IPS-11a (cell line): ENCODE measurements around the gene BRIP1.

Experiments
- H3K4me3 ChIP-seq: one replicate; pipeline ENCODE4 v1.5.1; 2013; ENCODE audit warnings: low read depth, low read length, control low read depth

BRIP1 gene

DNA sequence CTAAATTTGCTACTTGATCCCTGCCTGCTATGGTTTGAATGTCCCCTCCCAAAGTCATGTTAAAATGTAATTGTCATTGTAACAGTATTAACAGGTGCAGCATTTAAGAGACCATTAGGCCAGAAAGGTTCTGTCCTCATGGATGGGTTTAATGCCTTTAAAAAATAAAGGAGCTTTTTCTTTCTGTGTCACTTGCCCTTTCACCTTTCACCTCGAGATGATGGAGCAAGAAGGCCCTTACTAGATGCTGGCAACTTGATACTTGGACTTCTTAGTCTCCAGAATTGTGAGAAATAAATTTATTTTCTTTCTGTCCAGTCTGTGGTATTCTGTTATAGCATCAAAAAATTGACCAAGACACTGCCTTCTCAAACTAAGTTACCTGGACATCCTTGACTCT is 98.5 kb downstream of the BRIP1 start:
- H3K4me3 ChIP-seq: no peak overlapping the region

DNA sequence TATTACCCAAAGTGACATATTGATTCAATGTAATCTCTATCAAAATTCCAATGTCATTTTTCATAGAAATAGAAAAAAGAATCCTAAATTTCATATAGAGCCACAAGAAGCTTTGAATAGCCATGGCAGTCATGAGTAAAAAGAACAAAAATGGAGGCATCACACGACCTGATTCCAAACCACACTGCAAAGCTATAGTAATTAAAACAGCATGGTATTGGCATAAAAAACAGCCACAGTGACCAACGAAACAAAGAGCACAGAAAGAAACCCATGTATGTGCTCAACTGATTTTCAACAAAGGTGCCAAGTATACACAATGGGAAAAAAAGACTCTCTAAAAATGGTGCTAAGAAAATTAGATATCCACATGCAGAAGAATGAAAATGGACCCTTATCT is 101.5 kb downstream of the BRIP1 start:
- no peak overlapping the region for H3K4me3 ChIP-seq

DNA sequence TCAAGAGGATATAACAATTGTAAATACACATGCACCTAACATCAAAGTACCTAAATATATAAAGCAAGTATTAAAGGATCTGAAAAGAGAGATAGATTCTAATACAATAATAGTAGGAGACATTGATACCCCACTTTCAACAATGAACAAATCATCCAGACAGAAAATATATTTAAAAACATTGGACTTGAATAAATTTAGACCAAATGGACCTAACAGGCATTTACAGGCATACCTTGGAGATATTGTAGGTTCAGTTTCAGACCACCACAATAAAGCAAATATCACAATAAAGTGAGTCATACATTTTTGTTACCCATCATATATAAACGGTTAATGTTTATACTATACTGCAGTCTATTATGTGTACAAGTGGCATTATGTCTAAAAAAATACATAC is 104.0 kb downstream of the BRIP1 start:
- no peak overlapping the region for H3K4me3 ChIP-seq

DNA sequence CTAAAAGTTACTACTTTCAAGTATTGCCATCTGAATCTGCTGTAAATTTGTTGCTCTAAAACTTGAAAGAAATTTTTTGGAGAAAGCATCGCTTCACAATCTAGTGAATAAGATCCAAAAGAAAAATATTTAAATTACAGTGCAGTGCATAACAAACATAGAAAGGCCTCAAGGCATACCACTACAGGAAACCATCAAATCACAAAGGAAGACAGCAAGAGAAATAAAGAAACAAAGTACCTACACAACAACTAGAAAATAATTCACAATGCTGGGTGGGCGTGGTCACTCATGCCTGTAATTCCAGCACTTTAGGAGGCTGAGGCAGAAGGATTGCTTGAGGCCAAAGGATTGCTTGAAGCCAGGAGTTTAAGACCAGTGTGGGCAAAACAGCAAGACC is 104.9 kb downstream of the BRIP1 start:
- no peak overlapping the region for H3K4me3 ChIP-seq

DNA sequence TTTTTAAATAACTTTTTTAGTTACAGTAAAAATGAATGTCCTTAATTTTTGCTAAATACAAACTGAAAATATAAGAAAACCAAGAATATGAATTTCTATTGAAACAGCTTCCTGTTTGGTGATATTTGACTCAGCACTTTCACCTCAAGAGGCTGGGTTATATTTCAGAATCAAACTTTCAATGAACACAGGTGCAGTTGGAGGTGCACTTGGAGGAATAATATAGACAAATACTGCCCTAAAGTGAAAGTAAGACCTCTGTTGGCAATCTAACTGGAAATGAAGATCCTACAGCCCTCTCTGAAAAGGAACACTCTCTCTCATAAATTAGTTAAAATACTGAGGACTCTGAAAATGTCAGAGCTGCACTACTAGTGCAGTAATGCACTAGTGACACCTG is 106.2 kb downstream of the BRIP1 start:
- no peak overlapping the region for H3K4me3 ChIP-seq

DNA sequence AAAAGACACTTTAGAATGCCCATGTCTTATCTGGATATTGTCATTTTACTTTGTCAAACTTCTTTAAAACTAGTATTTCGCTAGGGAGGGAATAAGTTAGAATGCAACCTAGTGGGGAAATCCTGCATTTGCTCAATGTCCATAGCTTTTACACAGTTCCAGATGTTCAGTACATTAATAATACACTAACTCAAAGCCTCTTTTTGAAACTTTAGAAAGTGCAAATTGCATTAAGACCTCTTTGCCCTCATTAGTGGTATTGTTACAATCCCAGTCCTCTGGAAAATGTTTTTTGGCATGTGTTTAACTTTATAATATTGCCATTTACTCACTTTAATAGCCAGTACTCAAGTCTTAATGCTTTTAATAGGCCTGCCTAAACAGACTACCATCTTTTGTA is 106.8 kb downstream of the BRIP1 start:
- H3K4me3 ChIP-seq: no peak overlapping the region

DNA sequence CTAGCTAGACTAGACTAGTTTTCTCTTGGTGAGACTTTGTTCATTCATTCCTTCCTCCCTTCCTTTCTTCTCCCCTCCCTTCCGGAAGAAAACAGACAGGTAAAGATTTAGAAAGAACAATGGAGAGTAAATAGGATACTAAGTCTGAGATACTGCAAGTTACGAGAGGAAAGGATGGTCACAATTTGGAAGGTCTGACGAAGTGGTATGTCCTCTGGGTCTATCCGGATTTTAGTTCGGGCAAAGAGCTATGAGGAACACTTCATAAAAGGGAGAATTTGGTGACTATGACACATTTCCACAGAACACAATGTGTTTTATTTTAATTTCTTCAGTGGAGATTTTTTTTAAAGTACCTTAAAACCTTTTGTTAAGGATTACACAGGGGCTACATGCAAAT is 107.7 kb downstream of the BRIP1 start:
- H3K4me3 ChIP-seq: no peak overlapping the region

DNA sequence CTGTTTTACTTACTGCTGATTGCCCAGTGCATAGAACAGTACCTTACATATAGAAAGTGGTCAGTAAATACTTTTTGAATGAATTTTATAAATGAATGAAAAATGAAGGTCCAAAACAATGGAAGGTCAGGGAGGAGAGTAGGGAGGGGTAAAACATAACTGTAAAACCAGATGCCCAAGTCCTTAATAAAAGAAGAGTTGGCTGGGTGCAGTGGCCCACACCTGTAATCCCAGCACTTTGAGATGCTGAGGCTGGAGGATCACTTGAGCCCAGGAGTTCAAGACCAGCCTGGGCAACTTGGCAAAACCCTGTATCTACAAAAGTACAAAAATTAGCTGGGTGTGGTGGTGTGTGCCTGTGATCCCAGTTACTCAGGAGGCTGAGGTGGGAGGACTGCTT is 108.2 kb downstream of the BRIP1 start:
- H3K4me3 ChIP-seq: no peak overlapping the region

DNA sequence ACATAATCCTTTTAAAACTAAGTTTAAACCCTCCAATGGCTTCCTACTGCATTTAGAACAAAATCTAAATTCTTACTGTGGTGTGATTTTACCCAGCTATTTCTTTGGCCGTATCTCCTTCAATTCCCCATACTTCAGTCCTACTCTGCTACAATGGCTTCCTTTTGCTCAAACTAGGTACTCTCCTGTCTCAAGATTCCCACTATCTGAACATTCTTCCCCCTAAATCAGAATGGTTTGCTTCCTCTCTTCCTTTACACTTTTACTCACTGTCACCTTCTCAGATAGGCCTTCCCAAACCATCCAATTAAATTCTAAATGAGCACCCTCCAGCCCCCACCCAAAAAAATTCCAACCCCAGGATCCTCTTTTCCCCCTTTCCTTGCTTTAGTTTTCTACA is 109.2 kb downstream of the BRIP1 start:
- no peak overlapping the region for H3K4me3 ChIP-seq

DNA sequence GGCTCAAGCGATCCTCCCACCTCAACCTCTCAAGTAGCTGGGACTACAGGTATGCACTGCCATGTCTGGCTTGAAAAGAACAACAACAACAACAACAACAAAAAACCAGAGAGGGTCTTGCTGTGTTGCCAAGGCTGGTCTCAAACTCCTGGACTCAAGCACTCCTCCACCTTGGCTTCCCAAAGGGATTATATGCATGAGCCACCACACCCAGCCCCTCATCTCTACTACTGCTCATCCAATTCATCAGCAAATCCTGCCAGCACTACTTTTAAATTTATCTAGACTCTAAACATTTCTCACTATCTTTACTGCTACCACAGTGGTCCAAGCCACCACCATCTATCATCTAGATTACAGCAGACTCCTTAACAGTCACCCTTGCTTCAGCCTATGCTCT is 109.6 kb downstream of the BRIP1 start:
- H3K4me3 ChIP-seq: no peak overlapping the region

DNA sequence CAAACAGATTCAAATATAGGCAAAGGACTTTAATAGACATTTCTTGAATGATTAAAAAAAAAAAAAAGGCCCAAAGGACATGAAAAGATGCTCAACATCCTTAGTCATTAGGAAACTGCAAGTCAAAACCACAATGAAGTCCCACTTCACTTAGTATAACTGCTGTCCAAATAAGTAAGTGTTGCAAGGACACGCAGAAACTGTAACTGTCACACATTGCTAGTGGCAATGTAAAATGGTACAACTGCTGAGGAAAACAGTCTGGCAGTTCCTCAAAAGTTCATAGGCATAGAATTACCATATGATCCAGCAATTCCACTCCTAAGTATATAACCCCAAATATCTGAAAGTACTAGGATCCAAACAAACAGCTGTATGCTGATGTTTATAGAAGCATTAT is 112.7 kb downstream of the BRIP1 start:
- no peak overlapping the region for H3K4me3 ChIP-seq

DNA sequence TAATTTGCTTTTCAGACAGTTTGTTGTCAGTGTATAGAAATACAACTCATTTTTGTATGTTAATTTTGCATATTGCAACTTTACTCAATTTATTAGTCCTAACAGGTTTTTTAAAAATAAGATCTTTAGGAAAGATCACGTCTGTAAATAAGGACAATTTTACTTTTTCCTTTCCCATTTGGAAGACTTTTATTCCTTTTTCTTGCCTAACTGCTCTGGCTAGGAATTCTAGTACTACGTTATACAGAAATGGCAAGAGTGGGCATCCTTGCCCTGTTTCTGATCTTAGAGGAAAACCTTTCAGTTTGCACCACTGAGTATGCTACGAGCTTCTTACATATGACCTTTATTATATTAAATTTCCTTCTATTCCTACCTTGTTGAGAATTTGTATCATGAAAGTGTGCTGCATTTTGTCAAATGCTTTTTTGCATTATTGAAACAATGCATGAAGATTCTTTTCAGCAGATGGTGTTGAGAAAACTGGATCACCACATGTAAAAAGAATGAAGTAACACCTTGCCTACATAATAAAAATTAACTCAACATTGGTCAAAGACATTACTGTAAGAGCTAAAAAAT is 113.4 kb downstream of the BRIP1 start:
- no peak overlapping the region for H3K4me3 ChIP-seq

DNA sequence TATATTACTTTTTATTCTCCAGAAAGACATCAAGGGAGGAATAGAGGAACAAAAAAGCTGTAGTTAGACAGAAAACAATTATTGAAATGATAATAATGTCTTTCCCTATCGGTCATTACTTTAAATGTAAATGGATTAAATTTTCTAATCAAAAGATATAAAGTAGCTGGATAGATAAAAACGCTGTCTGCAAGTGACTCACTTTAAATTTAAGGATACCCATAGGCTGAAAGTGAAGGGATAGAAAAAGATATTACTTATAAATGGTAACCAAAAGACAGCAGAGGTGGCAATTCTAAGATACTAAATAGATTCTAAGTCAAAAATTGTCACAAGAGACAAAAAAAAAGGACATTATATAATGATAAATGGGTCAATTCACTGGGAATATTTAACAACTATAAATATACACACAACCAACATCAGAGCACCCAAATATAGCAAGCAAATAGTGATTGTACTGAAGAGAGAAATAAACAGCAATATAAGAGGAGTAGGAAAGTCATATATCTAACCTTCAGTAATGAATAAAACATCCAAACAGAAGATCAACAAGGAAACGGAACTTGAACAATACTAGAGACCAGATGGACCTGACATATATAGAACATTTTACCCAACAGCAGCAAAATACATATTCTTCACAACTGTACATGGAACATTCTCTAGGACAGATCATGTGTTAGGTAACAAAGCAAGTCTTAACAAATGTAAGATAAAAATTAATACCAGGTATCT is 116.9 kb downstream of the BRIP1 start:
- H3K4me3 ChIP-seq: no peak overlapping the region

DNA sequence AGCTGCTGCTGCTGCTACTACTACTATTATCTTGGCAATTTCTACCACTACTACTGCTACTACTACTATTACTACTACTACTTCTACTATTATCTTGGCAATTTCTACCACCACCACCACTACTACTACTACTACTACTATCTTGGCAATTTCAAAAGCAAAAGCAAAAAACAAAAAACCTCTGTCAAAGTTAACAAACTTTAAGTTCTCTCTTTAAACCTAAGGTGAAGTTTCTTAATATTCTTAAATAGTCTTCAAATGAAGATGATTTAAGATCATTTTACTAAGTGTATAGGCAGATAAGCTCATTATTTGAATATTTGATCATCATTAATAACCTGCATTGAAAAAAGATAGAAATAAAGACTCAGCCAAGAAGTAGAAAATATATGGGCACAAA is 118.5 kb downstream of the BRIP1 start:
- no peak overlapping the region for H3K4me3 ChIP-seq

DNA sequence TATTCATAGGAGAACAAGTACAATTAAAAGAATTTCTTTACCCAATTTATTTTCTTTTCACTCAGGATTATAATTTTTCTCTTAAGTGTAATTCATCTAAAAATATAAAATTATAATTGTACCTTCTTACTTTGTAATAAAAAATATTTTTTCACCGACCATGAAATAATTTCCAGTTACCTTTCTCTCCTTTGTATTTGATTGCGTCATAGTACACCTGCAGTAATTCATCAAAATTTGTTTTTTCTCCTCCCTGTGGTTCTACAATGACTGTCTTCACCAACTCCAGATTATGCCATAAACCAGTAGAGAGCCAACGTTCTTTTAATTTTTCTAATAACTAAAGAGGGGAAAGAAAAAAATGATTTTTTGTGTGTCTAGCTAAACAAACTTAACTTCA is 119.1 kb downstream of the BRIP1 start:
- H3K4me3 ChIP-seq: no peak overlapping the region

DNA sequence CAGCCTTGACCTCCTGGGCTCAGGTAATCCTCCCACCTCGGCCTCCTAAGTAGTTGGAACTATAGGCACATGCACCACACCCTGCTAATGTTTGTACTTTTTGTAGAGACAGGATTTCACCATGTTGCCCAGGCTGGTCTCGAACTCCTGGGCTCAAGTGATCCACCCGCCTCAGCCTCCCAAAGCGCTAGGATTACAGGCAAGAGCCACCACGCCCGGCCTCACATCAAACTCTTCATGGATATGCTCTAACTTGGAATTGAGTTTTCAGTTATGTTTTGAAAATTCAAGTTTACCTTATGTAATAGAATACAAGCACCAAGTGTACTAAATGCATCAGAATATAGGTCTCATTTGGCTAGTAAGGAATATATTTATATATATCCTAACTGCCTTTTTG is 119.6 kb downstream of the BRIP1 start:
- H3K4me3 ChIP-seq: no peak overlapping the region

DNA sequence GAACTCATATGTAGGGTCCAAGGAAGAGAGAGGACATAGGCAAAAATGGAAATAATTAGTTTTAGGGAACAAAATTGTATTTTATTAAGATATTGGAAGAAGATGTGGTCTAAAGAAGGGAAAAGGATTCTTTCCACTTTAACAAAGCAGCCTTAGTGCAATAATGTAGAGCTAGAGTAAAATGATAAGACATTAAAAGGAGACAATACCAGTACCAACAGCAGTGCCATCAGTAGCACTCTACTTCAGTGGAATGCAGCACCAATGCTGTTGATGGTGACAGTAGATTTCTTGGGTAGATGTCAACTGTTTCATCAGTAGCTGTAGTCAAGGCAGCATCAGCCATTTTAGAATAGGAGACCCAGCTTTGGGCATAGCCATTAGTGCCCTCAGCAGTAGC is 124.3 kb downstream of the BRIP1 start:
- no peak overlapping the region for H3K4me3 ChIP-seq

DNA sequence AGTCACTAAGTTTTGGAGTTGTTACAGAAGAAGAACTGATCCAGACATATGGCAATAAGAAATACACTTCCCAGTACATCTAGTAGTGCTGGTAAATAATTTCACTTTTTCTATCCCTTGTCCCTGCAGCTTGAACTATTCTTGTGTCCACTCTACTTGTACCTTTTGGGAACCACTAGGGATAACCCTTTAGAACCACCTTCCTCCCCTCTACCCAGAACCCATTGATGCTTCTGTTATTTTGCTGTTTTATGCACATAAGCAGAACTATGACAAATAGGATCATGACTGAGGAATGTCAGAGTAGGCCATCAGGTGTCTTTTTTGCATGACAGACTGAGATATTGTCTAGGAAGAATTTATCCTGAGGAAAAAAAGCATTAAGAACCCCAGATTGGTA is 125.1 kb downstream of the BRIP1 start:
- no peak overlapping the region for H3K4me3 ChIP-seq

DNA sequence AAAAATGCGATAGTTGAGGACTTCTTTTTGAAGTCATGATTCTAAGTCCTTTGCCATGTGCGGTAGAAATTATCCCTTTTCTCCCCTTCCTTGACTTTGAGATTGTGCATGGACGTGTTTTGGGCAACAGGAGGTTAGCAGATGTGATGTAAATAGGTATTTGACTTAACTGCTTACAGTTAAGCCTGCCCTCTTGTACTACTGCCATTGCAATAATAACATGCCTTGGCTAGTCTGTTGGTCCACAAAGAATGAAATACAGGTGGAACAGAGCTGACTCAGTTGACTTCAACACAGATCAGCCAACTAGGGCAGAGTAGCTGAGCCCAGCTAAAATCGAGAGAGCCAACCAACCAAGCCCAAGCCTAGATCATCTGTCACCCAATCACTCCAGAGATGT is 125.5 kb downstream of the BRIP1 start:
- no peak overlapping the region for H3K4me3 ChIP-seq

DNA sequence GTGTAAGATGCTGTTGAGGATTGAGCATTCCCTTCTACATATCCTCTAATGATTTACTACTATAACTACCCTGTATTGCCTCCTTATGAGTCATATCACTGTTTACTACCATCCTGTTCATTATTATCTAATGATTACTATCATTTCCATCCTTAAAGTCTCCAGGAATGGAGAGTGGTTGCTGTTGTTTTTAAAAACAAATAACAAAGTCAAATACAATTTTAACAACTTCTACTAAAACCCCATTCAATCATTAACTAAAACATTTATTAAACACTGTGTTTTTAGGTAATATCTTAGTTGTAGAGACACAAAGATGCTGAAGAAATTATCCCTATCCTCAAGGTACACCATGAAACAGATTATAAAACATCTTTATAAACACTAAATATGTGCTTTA is 126.9 kb downstream of the BRIP1 start:
- H3K4me3 ChIP-seq: no peak overlapping the region

DNA sequence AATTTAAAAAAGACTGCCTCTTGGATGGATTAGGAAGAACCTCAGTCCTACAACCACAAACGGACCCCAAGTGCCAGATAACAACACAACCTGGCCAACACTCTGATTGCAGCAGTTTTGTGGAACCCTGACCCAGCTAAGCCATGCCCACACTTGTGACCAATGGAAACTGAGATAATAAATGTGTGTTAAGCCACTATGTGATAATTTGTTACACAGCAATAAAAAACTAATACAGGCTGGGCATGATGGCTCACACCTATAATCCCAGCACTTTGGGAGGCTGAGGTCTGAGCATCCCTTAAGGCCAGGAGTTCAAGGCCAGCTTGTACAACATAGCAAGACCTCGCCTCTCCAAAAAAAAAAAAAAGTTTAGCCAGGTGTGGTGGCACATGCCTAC is 127.5 kb downstream of the BRIP1 start:
- no peak overlapping the region for H3K4me3 ChIP-seq

DNA sequence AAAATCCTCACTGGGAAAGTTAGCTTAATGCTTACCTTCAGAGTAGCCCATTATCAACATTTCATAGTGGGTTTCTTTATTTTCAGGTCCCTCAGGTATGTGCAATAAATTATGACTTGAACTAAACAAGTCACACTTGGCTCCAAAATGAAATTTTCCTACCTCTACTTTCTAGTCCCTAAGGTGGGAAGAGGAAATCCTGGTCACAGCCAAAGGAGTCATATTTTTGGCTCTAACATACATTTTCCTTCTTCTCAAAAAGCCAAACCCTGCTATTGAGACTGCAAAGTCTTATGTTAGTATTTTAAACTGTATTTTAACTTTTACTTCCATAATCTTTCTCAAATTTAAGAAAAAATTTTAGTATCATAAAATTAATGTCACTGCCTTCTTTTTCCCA is 128.9 kb downstream of the BRIP1 start:
- no peak overlapping the region for H3K4me3 ChIP-seq

DNA sequence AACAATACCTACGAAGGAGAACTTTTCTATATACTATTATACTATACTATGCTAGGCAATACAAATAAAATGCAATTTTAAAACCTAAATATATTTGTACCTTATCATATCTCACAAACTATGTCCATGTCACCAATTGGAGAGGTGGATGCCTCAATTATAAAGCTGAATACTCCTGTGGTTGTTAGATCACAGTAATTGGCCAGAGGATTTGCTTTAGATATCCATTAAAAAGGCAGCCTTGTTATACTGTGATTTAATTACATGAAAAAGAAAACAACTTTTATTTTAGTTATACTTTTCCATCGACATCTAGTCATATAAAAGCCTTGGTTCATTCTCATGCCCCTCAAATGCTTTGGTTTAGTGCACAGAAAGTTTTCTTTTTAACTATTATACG is 129.3 kb downstream of the BRIP1 start:
- H3K4me3 ChIP-seq: no peak overlapping the region
